NCI-H1930 (cell line): Measurements from ENCODE around the gene IL19.

Experiments
- DNase-seq, 2 experiments: peaks; one replicate each; lab custom pipeline; 2025; lab: John Stamatoyannopoulos, UW

Gene IL19

GRCh38 chr1:206770531-206771337 lies at the start of gene IL19:
Gene IL19, plus strand, starts transcription at chr1:206770773. Its CDS starts 65,890 bp downstream, at chr1:206836663.
- DNase-seq = no peak

- DNase-seq = no peak
Measured at GRCh38 chr1:206721454-206721853, 49.1 kb upstream of the IL19 start.

GRCh38 chr1:206722751-206723461 lies 47.7 kb upstream of the IL19 start:
- DNase-seq = no peak

- DNase-seq = no peak
Measured at GRCh38 chr1:206723462-206723804, 47.1 kb upstream of the IL19 start.

DNA sequence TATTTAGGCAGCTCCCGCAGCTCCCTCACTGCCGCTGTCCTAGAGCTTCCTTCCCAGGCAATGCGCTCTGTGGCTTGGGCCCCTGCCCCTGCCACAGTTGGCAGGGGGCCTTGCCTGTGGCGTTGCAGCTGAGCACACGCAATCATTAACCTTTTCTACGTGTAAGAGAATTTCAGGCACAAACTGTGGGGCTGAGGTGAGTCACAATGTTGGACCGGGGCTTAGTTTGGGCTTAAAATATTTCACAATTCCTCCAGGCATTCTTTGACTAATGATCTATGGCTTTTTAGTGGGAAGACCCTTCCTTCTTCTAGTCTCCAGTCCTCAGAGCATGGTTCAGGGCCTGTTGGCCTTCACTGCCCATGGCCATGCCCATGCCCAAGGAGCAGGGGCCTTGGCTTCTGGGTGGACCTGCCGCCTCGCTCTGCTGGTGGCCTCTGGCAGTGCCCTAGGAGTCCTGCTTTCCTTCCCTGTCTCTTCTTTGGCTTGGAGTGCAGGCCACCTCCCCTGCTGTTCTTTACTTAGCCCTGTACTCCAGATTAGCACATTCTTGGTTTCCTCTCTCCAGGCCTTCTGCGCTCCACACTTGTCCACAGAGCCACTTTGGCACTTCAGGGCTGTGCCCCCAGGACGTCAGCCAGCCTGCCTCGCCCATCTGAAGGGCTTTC lies 46.6 kb upstream of the IL19 start:
- no peak for DNase-seq

GRCh38 chr1:206725109-206725963 lies 45.2 kb upstream of the IL19 start:
- no peak for DNase-seq

GRCh38 chr1:206727981-206728696 lies 42.4 kb upstream of the IL19 start:
- no peak for DNase-seq

DNA sequence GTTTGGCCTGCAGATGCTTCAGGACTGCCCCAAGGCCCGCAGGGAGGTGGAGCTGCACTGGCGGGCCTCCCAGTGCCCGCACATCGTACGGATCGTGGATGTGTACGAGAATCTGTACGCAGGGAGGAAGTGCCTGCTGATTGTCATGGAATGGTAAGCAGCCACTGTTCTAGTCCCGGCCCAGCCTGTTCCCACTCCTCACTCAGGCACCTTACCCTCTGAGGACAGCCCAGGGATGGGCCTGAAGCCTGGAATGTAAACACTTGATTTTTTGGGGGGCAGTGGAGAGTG lies 41.9 kb upstream of the IL19 start:
- DNase-seq = no peak

GRCh38 chr1:206729050-206729449 lies 41.5 kb upstream of the IL19 start:
- DNase-seq = no peak

- no peak for DNase-seq
Measured at GRCh38 chr1:206729507-206729906, 41.1 kb upstream of the IL19 start.

DNA sequence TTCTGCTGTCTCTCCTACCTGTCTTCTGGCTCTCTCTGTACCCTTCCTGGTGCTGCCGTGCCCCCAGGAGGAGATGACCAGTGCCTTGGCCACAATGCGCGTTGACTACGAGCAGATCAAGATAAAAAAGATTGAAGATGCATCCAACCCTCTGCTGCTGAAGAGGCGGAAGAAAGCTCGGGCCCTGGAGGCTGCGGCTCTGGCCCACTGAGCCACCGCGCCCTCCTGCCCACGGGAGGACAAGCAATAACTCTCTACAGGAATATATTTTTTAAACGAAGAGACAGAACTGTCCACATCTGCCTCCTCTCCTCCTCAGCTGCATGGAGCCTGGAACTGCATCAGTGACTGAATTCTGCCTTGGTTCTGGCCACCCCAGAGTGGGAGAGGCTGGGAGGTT lies 38.1 kb upstream of the IL19 start:
- DNase-seq = no peak

DNA sequence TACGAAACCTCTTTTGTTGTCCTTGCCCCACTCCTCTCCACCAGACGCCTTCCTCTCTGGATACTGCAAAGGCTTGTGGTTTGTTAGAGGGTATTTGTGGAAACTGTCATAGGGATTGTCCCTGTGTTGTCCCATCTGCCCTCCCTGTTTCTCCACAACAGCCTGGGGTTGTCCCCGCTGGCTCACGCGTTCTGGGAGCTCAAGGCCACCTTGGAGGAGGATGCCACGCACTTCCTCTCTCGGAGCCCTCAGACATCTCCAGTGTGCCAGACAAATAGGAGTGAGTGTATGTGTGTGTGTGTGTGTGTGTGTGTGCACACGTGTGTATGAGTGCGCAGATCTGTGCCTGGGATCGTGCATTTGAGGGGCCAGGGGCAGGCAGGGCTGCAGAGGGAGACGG lies 37.6 kb upstream of the IL19 start:
- DNase-seq = no peak

DNA sequence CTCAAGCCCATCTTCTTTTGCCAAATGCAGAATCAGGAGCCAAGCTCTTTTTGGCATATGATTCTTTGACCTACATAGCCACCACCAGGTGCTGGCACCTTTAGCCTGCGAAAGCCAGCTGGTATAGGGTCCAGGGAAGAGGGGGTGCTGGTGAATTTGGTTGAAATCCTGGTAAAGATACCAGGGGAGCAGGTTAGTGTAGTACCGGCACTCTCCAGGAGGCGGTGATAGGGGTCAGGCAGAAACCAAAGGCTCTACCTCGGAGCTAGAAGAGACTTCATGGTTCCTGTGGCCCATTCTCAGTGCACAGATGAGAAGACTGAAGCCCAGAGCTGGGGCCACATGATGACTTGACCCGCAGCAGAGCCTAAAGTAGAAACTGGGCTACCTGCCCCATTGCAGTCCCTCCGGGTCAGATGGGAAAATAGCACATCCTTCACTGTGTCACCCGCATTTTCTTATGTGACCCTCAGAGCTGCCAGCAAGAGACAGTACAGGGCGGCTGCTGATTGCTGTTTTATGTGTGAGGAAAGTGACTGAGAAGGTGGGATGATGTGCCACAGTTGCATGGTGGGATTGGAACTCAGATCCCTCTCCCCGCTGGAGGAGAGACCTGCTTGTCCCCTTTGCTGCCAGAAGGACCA lies 36.0 kb upstream of the IL19 start:
- no peak for DNase-seq

GRCh38 chr1:206735553-206736031 lies 35.0 kb upstream of the IL19 start:
- DNase-seq = no peak

DNA sequence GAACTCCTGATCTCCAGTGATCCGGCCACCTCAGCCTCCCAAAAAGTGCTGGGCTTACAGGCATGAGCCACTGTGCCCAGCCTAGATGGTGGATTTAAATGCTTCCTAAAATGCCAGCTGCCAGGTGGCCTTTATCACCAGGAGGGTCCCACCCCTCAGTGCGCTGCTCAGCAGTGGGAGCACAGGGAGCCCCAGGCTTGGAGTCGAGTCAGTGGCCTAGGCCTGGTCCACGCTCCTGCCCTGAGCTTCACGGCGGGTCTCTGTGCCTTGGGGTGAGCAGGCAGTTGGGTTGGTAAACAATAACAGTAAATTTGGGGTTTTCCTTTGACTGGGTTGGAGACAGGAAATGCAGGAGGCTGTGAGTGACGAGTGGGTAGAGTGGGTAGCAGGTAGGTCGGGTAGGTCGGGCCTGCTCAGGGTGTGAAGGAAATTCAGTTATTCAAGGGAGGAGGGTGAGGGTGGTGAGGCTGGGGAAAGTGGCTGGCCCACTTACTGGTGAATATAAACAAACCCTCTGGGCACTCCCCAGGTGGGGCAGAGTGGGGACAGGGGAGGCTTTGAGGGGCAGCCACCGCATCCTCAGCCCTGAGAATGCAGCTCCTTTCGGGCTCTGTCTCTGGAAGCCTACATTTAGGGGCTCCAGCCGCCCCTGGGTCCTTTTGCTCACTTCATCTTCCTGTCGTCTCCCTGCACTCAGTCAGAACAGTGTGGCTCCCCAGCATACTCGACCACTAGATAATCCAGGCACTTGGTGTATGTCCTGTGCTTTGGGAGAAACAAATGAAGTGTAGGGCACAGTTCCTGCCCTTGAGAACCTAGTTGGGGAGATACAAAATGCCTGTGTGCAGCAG lies 33.5 kb upstream of the IL19 start:
- no peak for DNase-seq

- DNase-seq = no peak
Measured at GRCh38 chr1:206737729-206738201, 32.8 kb upstream of the IL19 start.

DNA sequence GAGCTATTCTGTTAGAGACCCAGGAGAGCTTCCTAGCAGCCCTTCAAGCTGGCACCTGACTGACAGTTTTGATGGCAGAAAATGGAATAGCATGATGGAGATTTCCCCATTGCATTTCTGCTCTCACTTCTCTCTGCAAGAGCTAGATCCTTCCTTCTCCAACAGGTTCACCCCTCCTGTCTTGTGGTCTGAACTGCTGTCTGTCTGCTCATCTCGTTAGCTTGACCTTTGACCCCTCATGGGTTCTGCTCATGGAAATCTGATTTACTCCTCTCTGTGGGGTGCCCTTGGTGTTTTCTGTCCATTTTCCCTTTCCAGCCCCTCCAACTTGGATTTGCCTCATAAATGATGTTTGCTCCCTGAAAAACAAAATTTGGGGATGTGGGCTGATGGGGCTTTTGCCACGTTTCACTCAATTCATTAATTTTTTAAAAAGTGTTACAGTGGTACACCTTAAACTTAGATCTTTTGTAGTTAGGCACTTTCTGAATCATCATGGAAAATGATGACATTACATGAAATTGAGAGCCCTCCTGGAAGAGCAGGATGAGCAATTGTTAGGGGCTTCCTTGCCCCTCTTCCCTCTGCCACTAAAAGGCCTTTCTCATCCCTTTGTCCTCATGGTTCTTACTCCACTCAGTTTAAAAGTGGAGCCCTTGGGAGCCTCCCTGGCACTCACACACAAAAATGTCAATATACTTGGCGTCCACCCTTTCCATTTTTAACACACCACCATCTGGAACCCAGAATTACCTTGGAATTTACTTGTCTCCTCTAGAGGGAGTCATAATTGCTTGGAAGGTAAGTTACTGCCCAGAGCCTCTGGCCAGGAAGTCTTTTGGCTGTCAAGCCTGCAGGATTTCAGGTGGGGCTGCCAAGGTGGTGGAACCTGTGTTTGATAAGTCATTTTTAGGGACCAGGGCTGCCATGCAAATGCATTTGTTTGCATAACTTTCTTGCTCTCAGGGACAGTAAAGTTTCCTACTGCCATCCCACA lies 31.9 kb upstream of the IL19 start:
- DNase-seq = no peak

DNA sequence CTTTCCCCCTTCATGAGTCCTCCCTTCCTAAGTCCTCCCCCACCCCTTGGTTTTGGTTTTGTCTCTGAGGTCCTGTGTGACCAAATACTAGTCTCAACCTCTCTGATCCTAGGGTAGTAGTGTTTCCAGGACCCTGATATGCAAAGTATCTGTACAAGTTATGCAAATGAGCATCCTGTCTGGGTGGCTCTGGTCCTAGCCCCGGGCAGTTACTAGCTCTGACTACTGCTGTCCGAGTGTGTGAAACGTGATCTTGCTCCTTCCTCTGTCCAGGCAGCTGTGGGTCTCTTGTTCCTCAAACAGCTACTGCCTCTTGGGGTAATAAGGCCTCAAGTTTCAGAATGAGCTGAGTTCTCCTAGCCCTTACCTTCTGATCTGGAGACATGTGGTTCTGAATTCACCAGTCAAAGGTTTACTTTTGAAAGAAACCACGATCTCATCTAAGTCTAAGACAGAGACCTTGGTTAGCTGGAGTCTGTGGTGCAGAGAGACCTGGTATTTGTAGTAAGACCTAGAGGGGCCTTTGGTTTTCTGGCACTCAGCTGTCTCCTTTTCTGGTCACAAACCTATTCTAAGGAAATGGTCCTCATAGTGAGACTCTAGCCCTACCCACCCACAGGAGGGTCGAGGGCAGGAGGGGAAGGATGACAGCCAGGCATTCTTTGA lies 31.0 kb upstream of the IL19 start:
- DNase-seq = no peak
